H1 (cell line): ENCODE data around the gene RTKN2. TPM values are rescaled to one million over a fixed set of nuclear protein-coding genes. Genes with fewer than 3 reads are reported as not detected.

Experiments
- ATF3 ChIP-seq: IDR thresholded peaks from 2 replicates; pipeline ENCODE4 v1.6.1; 2011; ENCODE audit warnings: low read depth, mild to moderate bottlenecking, low read length; ENCODE audit not compliant: insufficient read depth
- CHD1 ChIP-seq: IDR thresholded peaks from 2 replicates; pipeline ENCODE4 v1.6.1; 2012; ENCODE audit warnings: low read depth, low read length, improper control_type of control experiment
- polyA plus RNA-seq, 7 experiments: library from polyadenylated mRNA; depleted of rRNA in 3 of 7; stranded (reverse) in 5 of 7; unstranded in 2 of 7; fragments of >200 nt in 5 of 7; fragments of 200-250 nt in 2 of 7; gene quantifications; 1 replicate in 5 of 7; 2 replicates in 1 of 7; 4 replicates in 1 of 7; pipeline versions ENCODE4 v1.2.1 to v1.2.3, GENCODE V29; 2011 to 2013; ENCODE audit warnings: missing spikeins in 2 of 7, mixed read lengths in 2 of 7
- total RNA-seq: library from RNA; stranded (reverse); fragmentation: NEBNext Ultra II Directional; extraction: Animal tissue kit (Norgen Biotek cat#: 25700); gene quantifications from 2 replicates; pipeline ENCODE4 v1.2.1, GENCODE V29; 2021

RTKN2 gene
- total and polyA plus RNA-seq, 2 of the 8 experiments (the other 6 are each of a cell fraction or from before 2014, with no cell fraction given), result 5.1 to 24.6 TPM

- TF ChIP-seq ATF3 (no peak), CHD1 (no peak)
Measured at GRCh38 chr10:62252051-62252450, 16.6 kb downstream of the RTKN2 start (continued).
